Measurements from ENCODE around the gene TRIM50.
"Not testable (repeated sequence)": the region's sequence is repeated elsewhere in the genome, so short reads cannot be mapped to it uniquely, and the experiment has no call there.

Gene TRIM50

DNA sequence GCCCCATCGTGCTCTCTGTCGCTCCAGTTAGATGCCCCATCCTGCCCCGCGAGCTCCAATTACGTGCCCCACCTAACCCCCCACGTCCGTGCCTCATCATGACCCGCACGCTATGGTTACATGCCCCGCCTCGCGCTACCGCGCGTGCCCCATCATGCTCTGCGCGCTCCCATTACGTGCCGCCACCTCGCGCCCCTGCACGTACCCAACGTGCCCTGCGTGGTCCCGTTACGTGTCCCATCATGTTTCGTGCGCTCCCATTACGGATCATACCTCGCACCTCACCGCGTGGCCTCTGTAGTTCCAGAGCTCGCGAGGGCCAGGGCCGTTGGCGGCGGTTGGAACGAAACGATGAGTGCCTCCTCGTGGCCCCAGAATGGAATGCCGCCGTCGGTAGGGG lies at the start of gene TRIM50, which contains the start of gene FKBP6:
Gene TRIM50 (minus strand): TSS at position 161 of the 400 bp plus-strand sequence. CDS start 3,295 bp downstream, outside the sequence.
Gene FKBP6 (plus strand): TSS at position 240 of the 400 bp plus-strand sequence. CDS start 268 bp downstream, outside the sequence.
- not testable (repeated sequence) for DNase-seq

DNA sequence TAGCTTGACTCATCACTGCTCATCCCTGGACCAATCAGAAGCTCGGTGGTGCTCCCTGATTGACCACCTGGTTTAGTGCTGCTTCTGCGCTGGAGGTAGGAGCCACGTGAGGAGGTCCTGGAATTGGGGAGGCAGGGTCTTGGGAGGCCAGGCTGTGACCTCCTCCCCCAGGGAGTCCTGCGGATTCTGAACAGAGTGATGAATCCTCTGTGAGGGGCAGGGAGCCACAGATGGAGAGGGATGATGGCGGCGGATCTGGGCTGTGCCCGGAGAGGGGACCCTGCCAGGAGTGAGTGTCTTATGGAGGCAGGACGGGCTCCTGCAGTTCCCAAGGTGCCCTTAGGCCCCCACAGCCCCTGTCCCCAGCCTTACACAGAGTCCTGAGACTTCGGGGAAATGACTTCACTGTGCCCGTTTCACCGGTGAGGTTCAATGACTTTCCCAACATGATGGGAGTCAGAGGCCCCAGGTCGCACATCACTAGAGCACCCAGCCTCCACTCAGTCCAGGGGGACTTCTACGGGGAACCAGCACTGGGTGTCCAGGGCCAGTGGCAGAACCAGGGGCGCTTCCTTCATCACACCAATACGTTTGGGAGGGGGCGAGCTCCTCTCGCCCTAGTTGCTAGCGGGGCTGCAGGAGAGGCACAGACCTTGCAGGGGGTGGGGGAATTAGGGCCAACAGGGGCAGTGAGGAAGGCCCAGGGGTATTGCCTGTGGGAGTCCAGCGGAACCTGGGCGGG lies 49.0 kb upstream of the TRIM50 start:
- DNase-seq, result no peak

DNA sequence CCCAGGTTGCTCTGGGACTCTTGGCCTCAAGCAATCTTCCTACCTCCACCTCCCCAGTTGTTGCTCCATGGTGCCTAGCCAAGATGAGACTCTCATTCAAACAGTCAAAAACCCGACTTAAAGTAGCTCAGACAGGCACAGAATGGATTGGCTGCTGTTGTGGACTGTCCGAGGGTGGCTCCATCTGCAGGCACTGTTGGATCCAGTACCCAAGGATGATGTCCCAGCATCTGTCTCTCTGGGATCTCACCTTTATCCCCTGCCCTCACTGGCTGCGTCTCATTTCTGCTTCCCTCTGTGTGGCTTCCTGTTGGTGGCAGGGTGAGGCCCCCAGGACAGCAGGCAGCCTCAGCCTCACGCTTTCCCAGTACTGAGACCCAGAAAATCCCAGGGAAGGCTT lies 48.4 kb upstream of the TRIM50 start:
- not testable (repeated sequence) for DNase-seq

DNA sequence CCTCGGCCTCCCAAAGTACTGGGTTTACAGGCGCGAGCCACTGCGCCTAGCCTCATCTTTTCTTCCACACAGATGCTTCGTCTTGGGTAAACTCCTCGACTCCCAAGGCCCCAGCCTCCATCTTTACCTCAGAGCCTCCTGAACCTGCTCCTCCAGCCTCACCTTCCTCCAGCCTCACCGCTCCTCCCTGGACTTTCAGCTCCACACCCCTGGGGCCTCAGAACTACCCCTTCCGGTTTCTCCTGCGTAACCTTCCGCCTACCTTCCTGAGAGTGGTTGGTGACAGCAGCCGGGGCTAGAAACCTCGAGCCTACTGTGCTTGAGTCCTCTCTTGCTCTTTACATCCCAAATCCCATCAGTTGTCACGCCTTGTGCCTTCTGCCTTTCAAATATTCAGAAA lies 45.9 kb upstream of the TRIM50 start:
- no peak for DNase-seq

DNA sequence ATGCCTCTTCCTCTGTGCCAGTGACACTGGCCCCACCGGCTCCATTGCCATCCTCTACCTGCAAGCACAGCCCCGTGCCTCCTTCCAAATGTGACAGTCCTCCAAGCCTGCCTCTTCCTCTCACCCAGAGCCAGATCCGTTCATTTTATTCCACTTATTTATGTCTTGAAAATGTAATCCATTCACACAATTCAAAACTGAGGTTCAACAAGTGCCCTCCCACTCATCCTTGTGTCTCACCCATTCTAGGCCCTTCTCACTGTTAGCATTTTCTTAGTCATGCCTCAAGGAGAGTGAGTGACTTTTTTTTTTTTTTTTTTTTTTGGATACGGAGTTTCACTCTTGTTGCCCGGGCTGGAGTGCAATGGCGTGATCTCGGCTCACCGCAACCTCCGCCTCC lies 41.7 kb upstream of the TRIM50 start:
- DNase-seq, result no peak

DNA sequence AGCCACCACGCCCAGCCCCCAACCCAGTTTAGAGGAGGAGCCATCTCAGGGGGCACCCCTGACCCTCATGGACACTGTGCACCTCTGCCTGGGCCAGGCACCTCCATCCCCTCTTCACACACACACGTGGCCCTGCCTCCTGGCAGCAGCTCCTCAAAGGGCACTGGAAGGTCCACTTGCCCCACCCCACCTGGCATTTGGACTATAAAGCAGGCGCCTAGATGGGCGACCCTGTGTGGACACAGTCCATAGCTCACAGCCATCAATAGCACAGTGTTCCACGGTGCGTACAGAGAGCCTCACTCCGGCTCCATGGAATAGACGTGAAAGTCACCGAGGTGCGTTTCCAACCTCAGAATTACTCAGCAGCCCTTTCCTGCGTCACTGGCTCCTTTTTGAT lies 41.1 kb upstream of the TRIM50 start:
- DNase-seq, result no peak

DNA sequence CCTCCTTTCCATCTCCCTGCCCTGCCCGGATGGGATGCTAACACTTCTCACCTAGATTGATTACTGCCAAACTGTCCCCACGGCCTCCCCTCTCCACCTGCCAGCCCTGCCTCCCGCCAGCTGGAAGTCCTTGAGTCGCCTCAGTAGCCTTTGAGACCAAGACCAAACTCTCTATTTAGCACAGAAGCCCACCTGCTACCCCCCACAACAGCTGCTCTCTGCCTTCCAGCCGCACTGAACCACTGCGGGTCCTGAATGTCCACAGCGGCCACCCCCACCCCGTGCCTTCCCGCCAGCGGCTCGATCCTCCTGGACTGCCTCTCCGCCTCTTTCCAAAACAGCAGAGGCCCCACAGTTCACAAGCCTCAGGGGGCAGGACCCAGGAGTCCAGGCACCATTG lies 39.1 kb upstream of the TRIM50 start:
- DNase-seq, result no peak

DNA sequence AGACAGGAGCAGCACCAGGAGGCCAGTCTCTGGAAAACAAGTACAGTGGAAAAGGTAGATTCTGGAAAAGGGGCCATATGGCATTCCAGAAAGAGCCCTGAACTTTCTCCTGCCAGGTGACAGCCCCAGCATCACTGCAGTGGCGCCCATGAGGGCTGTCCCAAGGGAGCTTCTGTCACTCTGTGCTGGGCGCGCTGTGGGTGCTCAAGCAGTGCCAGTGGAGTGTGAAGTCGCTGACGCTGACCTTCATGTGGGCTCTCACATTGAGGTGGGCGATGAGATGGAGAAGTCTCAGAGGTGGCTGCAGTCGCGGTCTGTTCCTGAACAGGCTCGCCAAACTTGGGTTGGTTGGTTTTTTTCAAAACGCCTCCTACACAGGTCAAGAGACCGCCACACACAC lies 38.2 kb upstream of the TRIM50 start:
- no peak for DNase-seq

DNA sequence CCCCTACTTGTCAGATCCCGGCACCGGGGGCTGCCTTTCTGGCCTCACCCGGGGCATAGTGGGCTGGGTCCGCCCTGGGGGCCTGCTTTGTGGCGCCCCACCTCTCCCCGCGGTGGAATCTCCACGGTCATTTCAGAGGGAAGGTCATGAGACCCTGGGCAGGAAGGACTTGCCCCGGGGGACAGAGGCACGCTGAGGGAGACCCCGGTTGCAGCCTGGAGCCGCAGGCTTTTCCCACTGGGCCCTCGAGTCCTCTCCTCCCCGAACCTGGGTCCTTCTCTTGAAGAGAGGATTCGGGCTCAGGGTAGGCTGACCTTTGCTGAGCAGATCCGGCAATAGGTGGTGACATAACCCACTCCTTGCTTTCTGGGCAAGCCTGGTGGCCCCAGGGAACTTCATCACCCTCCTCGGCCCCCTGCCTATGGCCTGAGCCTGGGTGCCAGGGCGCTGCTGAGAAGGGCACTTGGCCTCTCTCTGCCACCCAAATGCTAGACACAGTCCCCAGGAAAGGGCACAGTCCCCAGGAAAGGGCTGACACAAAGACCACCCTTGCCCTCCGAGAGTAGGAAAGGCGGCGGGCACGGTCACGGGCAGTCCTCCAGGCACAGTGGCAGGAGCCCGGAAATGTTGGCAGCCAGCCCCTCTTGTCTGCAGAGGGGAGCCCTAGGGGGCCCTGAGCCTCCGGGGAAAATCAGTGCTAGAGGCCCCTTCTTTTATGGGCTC lies 36.3 kb upstream of the TRIM50 start:
- DNase-seq, result no peak

DNA sequence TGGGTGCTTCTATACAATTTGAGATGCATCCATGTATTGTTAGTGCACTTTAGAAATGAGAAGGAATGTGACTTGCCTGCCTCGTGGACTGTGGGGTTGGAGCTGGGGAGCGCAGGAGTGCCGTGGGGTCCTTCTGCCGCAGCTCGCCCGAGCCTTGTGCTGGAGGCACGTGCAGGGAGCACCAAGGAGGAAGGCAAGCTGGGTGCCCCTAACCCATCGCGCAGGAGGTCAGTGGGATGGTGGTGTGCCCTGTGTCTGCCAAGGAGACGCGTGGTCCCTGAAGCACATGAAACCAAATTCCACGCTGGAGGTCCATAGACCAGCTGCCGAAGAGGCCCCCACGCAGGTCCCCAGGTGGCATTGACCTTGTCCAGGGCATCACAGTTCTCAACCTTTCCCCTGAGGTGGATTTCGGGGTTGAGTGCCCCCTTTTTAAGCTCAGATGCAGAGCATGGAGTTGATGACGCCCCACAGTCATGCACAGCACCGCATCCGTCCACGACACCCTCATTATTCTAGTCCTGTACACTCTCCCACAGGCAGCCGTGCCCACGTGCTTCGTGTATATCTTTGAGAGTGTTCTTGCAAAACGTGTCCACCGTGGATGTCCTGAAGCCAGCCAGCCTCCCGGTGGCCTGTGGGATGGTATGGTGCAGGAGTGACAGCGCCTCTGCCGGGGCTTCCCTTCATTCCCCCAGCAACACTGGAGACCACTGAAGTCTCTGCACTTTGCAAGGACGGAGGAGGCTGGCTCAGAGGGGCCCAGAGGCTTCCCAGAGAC lies 35.5 kb upstream of the TRIM50 start:
- DNase-seq, result no peak

DNA sequence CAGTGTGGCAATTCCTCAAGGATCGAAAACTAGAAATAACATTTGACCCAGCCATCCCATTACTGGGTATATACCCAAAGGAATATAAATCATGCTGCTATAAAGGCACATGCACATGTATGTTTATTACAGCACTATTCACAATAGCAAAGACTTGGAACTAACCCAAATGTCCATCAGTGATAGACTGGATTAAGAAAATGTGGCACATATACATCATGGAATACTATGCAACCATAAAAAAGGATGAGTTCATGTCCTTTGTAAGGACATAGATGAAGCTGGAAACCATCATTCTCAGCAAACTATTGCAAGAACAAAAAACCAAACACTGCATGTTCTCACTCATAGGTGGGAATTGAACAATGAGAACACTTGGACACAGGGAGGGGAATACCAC lies 32.7 kb upstream of the TRIM50 start:
- DNase-seq, result not testable (repeated sequence)

DNA sequence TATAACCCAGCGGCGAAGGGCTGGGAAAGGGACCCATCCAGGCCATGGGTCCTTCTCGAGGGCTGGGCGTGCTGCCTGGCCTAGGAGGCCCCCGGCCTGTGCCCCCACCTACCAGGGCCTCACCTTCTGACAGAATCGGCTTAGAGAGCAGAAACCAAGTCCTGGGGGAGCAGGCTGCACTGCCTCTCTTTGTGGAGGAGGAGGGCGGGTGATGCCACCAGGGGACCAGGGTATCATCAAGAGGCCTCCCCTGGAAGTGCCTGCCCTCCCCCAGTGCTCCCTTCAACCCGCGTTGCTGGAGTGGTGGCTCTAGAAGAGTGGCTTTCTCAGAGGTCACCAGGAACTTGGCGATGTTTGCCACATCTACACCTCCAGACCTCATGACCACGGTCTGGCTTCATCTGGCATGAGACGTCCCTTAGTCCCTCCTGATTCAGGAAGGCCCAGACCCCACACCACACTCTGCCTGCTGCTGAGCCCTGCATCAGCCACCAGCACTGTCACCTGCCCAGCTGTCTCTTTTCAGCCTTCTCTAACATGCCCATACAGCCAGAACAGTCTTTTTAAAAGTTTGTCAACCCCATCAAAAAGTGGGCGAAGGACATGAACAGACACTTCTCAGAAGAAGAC lies 32.0 kb upstream of the TRIM50 start:
- DNase-seq, result no peak

DNA sequence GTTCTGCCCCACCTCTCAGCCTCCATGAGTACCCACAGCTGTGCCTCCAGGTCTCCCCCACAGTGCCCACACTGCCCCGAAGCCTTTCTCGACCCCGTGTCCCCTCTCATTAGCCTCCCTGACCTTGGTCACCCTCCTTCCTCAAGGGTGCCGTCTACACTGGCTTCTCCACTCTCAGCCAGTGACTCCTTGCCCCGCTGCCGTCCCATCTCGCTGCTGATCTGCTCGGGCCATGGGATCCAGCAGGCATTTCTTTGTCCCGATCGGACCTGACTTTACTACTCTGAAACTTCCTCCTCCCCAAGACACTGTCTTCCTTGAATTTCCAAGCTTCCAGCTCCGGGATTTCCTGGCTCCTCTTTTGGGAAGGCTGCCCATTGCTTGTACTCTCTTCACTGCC lies 31.4 kb upstream of the TRIM50 start:
- no peak for DNase-seq

DNA sequence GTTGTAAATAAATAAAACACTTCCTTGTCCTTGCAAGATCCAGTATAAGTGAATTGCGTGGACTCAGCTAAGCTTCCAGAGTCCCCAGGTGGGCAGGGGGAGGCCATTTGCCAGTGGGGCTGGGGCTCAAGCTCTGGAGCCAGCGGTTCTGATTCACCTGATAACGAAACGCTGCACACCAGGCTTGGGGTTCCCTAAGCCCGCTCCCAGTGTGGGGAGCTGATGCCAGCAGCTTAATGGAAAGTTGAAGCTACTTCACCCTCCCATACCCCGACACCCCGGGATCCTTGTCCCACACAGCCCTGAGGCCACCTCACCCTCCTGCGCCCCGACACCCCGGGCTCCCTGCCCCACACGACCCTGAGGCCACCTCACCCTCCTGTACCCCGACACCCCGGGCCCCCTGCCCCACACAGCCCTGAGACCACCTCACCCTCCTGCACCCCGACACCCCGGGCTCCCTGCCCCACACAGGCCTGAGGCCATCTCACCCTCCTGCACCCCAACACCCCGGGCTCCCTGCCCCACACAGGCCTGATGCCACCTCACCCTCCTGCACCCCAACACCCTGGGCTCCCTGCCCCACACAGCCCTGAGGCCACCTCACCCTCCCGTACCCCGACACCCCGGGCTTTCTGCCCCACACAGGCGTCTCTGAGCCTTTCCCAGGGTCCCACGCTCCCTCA lies 30.9 kb upstream of the TRIM50 start:
- no peak for DNase-seq

DNA sequence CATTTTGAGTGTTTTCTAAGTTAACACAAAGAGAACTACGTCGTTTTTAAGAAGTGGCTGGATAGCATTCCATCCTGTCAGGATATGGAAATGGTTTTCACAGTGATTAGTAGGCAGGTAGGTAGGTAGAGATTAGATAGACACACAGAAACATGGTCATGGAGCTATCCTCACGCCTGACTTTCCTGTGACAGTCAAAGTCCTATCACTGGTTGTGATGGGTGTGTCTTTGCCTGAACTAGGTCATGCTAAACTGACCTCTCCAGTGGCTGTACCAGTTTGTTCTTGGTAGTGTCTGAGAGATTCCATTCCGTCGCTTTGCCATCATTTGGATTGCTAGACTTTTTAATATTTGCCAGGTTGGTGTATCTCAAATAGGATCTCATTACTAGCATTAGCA lies 28.3 kb upstream of the TRIM50 start:
- no peak for DNase-seq

DNA sequence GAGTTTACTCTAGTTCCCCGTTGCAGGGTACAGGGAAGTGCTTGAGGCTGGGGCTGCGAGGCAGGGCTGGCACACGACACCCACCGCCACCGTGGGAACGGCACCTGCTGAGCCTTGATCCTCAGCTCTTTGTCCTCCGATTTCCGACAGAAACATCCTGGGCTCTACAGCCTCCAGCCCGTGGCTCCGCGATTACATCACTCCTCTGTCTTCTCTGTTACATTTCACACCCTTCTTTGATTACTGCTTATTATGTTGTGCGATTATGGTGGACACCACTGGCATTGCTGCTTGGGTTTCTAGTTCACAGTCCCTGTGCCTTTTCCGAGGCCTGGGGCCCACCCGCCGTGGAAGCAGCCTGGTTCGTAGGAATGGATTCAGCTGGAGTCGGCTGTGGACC lies 26.9 kb upstream of the TRIM50 start:
- DNase-seq, result no peak

DNA sequence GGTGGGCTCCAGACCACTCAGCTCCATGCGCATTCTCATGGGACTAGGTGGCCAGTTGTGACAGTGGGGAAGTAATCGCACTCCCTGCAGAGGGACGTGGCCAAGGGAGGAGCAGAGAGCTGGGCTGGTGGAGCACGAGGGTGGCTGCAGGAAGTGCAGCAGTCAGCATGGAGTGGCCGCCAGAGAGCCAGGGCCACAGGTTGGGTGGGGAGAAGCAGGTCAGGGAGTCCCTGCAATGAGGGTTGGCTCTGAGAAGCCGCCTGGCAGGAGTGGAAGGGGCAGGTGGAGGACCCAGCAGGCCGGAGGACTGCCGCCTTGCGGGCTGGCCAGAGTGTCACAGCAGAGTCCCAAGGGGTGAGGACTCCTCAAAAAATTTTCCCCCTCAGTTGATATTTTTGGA lies 26.3 kb upstream of the TRIM50 start:
- no peak for DNase-seq

DNA sequence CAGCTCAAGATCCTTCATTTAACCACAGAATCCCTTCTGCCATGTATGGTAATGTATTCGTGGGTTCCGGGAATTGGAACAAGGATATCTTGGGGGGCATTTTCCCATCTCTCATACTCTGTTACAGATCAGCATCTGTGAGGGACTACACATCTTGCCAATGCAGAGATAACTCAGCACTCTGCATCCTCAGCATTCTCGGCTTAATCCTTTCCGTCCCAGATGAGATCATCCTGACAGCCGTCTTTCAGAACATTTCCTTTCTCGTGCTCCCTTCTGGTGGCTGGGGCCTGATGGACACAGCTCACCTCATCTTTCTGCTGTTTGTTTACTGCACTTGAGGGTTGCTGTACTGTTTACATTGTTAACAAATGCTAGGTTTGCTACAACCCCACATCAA lies 25.4 kb upstream of the TRIM50 start:
- no peak for DNase-seq

DNA sequence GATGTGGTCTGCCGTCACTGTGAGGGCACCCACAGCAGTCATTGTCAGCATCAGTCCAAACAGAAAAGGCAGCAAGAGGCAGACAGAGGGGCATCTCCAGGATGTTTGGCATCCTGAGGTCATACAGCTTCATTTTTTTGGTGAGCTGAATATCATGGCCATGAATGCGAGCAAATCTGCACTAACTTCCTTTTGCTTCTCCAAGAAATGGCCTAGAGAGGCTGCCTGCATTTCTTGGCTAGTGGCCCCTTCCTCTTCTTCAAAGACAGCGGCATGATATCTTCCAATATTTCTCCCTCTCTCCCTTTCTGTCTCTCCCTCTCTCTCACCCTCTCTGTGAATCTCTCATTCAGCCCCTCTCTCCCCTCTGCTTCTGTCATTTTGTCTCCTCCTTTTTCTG lies 24.9 kb upstream of the TRIM50 start:
- DNase-seq, result no peak

DNA sequence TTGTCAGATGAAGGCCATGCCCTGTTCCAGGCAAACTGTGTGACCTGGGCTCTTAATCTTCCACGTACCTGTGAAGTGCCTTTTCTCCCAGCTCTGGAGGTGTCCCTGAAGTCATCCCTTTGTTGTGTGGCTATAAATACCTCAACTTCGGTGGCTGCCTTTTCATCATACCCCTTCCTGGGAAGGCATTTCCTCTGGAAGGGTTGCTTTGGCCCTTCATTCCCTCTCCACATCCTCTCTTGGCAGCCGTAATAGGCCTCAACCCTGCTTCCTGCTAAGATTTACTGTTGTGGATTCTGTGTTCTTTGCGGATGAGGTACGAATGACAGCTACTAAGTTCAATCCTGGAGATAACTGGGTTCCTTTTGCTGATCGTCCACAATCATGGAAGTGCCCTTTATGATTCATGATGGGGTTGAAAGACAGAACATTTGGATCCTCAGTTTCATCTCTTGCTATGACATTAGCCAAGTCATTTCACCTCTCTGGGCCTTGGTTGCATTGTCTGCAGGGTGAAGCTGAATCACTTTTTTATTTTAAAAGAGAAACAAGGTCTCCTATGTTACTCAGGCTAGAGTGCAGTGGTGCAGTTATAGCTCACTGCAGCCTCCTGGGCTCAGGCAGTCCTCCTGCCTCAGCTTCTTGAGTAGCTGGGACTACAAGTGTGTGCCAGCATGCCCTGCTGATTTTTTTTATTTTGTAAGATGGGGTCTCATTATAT lies 23.7 kb upstream of the TRIM50 start:
- peak; percentile 10 for DNase-seq

DNA sequence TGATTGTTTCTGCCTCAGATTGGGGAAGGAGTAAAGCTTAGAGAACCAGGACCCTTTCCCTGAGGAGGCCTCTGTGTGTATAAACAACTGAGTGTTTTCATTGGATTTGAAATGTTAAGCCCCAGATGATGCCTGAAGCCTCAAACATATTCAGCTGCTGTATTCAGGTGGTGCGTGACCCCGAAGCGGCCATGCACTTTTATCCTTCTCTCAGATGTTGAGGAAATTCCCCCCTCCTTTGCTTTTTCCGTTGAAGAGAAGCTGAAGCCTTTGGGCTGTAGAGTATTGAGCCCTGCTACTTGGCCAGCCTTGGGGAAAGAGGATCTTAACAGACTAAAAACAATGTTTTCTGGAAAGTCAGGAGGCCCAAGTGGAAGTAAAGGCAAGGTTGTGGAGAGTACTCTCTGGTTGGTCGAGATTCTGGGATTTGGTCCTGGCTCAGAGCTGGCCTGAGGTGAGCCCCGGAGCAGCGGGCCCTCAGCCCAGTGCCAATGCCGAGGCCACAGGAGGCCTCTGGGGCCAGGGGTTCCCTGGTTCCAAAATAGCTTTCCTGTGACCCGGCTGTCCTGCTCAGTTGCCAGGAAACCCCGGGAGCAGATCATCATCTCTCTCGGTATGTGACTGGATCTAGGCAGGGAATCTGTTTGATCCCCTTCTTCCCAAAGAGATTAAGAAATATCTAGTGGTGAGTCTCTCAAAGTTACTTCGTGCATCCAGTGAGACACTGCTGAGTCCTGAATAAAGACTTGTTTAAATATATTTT lies 22.6 kb upstream of the TRIM50 start:
- DNase-seq, result no peak
